A673 (cell line): ENCODE data around the gene CRACR2B.

Source experiments
- CTCF ChIP-seq: fragments of 300-800, 200-600 bp; sonication (generic); conservative IDR thresholded peaks from 2 replicates; pipeline ENCODE4 v1.5.1; 2017; ENCODE audit warnings: low read depth, mild to moderate bottlenecking, antibody characterized with exemption, low read length, moderate library complexity, mixed read lengths
- EZH2 ChIP-seq: fragments of 200-600 bp; sonication (generic); IDR thresholded peaks from 2 replicates; pipeline ENCODE4 v1.6.1; 2017; ENCODE audit warnings: borderline replicate concordance, low read depth, mild to moderate bottlenecking, mixed read lengths, antibody characterized with exemption, low read length; ENCODE audit not compliant: poor library complexity, severe bottlenecking

GRCh38 chr11:846496-847098 is 18.9 kb downstream of the CRACR2B start:
- TF ChIP-seq EZH2, result no peak
- TF ChIP-seq CTCF, result no peak
